Esophagus squamous epithelium (tissue), 5 donors: ENCODE results near the gene UBAC2. TPM values are rescaled to one million over a fixed set of nuclear protein-coding genes. Genes with fewer than 3 reads are reported as not detected.
A peak's percentile ranks its signal among the peaks of the same experiment; 100 is the strongest.
"Not testable (repeated sequence)": the region's sequence is repeated elsewhere in the genome, so short reads cannot be mapped to it uniquely, and the experiment has no call there.

Source experiments
- DNase-seq: peaks from one replicate; lab custom pipeline; 2025; lab: John Stamatoyannopoulos, UW
- H3K27ac ChIP-seq, 4 donors: fragments of 200-600 bp; sonication (generic); one replicate each; pipeline ENCODE4 v1.5.1; 2016 to 2019; ENCODE audit warnings: mild to moderate bottlenecking in 1 of 4
- H3K27me3 ChIP-seq, 4 donors: fragments of 200-600 bp; sonication (generic); 1 replicate in 3 of 4; 2 replicates in 1 of 4; pipeline versions ENCODE4 v1.5.1 to v1.6.0; 2017 to 2021; ENCODE audit warnings: antibody characterized with exemption in 1 of 4
- H3K36me3 ChIP-seq, 3 donors: fragments of 200-600 bp; sonication (generic); one replicate each; pipeline ENCODE4 v1.5.1; 2016 to 2019
- H3K4me1 ChIP-seq, 3 donors: fragments of 200-600 bp; sonication (generic); one replicate each; pipeline ENCODE4 v1.5.1; 2017 to 2019
- H3K4me3 ChIP-seq, 4 donors: fragments of 200-600 bp; sonication (generic); 1 replicate in 3 of 4; 2 replicates in 1 of 4; pipeline ENCODE4 v1.5.1; 2016 to 2019; ENCODE audit warnings: mild to moderate bottlenecking in 2 of 4, moderate library complexity in 1 of 4
- H3K9me3 ChIP-seq, 3 donors: fragments of 200-600 bp; sonication (generic); one replicate each; pipeline ENCODE4 v1.5.1; 2016 to 2019
- CTCF ChIP-seq, 6 experiments: fragments of 450-650 bp in 4 of 6; fragments of 200-600 bp in 2 of 6; sonication (generic) in 2 of 6; IDR thresholded peaks; one replicate each; pipeline ENCODE4 v1.5.1; 2016 to 2019; ENCODE audit warnings: antibody characterized with exemption in 6 of 6, mild to moderate bottlenecking in 4 of 6, moderate library complexity in 4 of 6
- POLR2A ChIP-seq, 4 donors: fragments of 450-650 bp; IDR thresholded peaks; one replicate each; pipeline ENCODE4 v1.6.1; 2017; ENCODE audit warnings: antibody characterized with exemption in 4 of 4, mild to moderate bottlenecking in 4 of 4, moderate library complexity in 3 of 4
- WGBS, 2 donors: methylation state at CpG; one replicate each; pipeline ENCODE4 v1.1.5; 2018; 5-methylcytosine and 5-hydroxymethylcytosine counted together
- intact Hi-C: fragments of 100-400 bp; cut with DNase I; formaldehyde crosslinking; loops from one replicate; pipeline ENCODE4 v1.15.0; 2022
- total RNA-seq, 4 donors: library from RNA; depleted of rRNA; stranded (reverse); fragments of >200 nt; gene quantifications; one replicate each; pipeline ENCODE4 v1.1.0, GENCODE V29; 2016
- donor health status: DM: yes; HTN: yes; CAD: no.

Gene UBAC2
- total RNA-seq, 4 donors from 2014 or later: 60.8 to 84.6 (median 75.0) TPM

- peaks cover 0 to 56% (median 35%) of the 10 kb centered on the region in 3 donors for H3K4me1 ChIP-seq
- peaks cover 0 to 10% (median 0%) of the 10 kb centered on the region in 3 donors for H3K36me3 ChIP-seq
- no peak for TF ChIP-seq CTCF (IDR thresholded peaks at IDR 0.05)
- no peak for TF ChIP-seq POLR2A (IDR thresholded peaks at IDR 0.05)
- no peak for DNase-seq
- 71 to 92% methylated on average over 13 to 14 of the region's 15 CpGs for WGBS, 2 donors
- H3K4me3 ChIP-seq: no peak overlapping the region
- H3K27me3 ChIP-seq: no peaks in the 10 kb centered on the region
- H3K9me3 ChIP-seq: no peaks in the 10 kb centered on the region
- peak overlapping the region in 1 of 4 donors; percentile 12 for H3K27ac ChIP-seq
- intact Hi-C loops: no loop called here
These were observed 27.4 kb downstream of the UBAC2 start for GRCh38 chr13:99227909-99228688.

- Histone ChIP-seq H3K27me3 (no peaks in the 10 kb centered on the region), H3K27ac (peak overlapping the region in 1 of 4 donors; percentile 12), H3K4me1 (peaks cover 0 to 51% (median 30%) of the 10 kb centered on the region in 3 donors), H3K9me3 (no peaks in the 10 kb centered on the region), H3K36me3 (peaks cover 0 to 10% (median 0%) of the 10 kb centered on the region in 3 donors), H3K4me3 (no peak overlapping the region)
- intact Hi-C loops: no loop called here
- 45 to 57% methylated on average over 13 of the region's 13 CpGs for WGBS, 2 donors
- TF ChIP-seq CTCF (IDR thresholded peaks at IDR 0.05) (no peak), POLR2A (IDR thresholded peaks at IDR 0.05) (no peak)
- DNase-seq: no peak
These were observed 28.4 kb downstream of the UBAC2 start for GRCh38 chr13:99228737-99229691.

GRCh38 chr13:99230588-99230987 is 29.9 kb downstream of the UBAC2 start:
- 94 to 96% methylated on average over 6 to 9 of the region's 12 CpGs for WGBS, 2 donors
- H3K4me3 ChIP-seq, H3K27me3 ChIP-seq, H3K36me3 ChIP-seq, intact Hi-C loops, H3K27ac ChIP-seq, DNase-seq, H3K9me3 ChIP-seq: not testable (repeated sequence)
- peaks cover 0 to 46% (median 25%) of the 10 kb centered on the region in 3 donors for H3K4me1 ChIP-seq

- no peak overlapping the region for H3K27ac ChIP-seq
- DNase-seq: no peak
- H3K9me3 ChIP-seq: no peaks in the 10 kb centered on the region
- WGBS, 2 donors: 91 to 93% methylated on average over 3 of the region's 3 CpGs
- peaks cover 0 to 10% (median 0%) of the 10 kb centered on the region in 3 donors for H3K36me3 ChIP-seq
- no peak overlapping the region for H3K4me3 ChIP-seq
- intact Hi-C loops: no loop called here
- no peaks in the 10 kb centered on the region for H3K27me3 ChIP-seq
- no peak for TF ChIP-seq POLR2A (IDR thresholded peaks at IDR 0.05)
- TF ChIP-seq CTCF (IDR thresholded peaks at IDR 0.05): no peak
- H3K4me1 ChIP-seq: peaks cover 0 to 43% (median 21%) of the 10 kb centered on the region in 3 donors
These were observed 30.3 kb downstream of the UBAC2 start for GRCh38 chr13:99230991-99231390.

GRCh38 chr13:99231721-99232120 is 31.1 kb downstream of the UBAC2 start:
- WGBS, 2 donors: 72 to 73% methylated on average over 1 of the region's 1 CpG
- TF ChIP-seq CTCF (IDR thresholded peaks at IDR 0.05): no peak
- no peak for TF ChIP-seq POLR2A (IDR thresholded peaks at IDR 0.05)
- peaks cover 0 to 9% (median 0%) of the 10 kb centered on the region in 3 donors for H3K36me3 ChIP-seq
- H3K4me1 ChIP-seq: peaks cover 0 to 36% (median 15%) of the 10 kb centered on the region in 3 donors
- no peaks in the 10 kb centered on the region for H3K27me3 ChIP-seq
- no peak for DNase-seq
- intact Hi-C loops: no loop called here
- no peaks in the 10 kb centered on the region for H3K9me3 ChIP-seq
- H3K27ac ChIP-seq: no peak overlapping the region
- H3K4me3 ChIP-seq: no peak overlapping the region
